GM12892 (cell line): Measurements from ENCODE around the gene CAMK2B.

ENCODE experiments used
- POLR2A ChIP-seq: IDR thresholded peaks from 2 replicates; pipeline ENCODE4 v1.6.1; 2011; ENCODE audit warnings: low read depth, low read length, control low read depth
- POLR2AphosphoS5 ChIP-seq: IDR thresholded peaks from 2 replicates; pipeline ENCODE4 v1.6.1; 2011; ENCODE audit warnings: low read depth, low read length, control low read depth

DNA sequence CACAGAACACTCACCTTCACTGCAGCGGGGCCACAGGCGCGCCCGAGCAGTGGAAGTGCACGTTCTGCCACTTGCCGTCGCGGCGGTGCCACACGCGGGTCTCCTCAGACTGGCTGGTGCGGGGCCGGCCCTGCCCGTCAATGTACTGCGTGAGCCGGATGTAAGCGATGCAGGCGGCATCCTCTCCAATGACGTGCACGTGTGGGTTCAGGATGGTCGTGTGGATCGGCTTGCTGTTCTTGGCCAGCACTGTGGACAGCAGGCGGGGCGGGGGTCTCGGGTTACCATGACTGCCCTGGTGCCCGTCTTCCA lies 105.4 kb downstream of the CAMK2B start:
- TF ChIP-seq POLR2A (no peak), POLR2AphosphoS5 (no peak)
